Activated T-helper 1 cell treated with anti-CD3 and anti-CD28 coated beads, Interleukin-12 subunit alpha, Interleukin-12 subunit beta, Interleukin-2, Interleukin-4 antibody, amounts not matched to agents 30 ng/mL and 10 ng/mL and 1 ng/mL, durations not matched to agents 14 hours and 24 hours and 36 hours (primary cell): ENCODE measurements around the gene KIF7. TPM values are rescaled to one million over a fixed set of nuclear protein-coding genes. Genes with fewer than 3 reads are reported as not detected.
"Not testable (repeated sequence)": the region's sequence is repeated elsewhere in the genome, so short reads cannot be mapped to it uniquely, and the experiment has no call there.

Experiments
- DNase-seq: peaks from one replicate; pipeline ENCODE4 v3.0.0; 2021; ENCODE audit warnings: low spot score
- H3K27ac Mint-ChIP-seq: one replicate; pipeline ENCODE4 v1.8.0; 2021; ENCODE audit warnings: mild to moderate bottlenecking, mixed read lengths
- H3K27me3 Mint-ChIP-seq: one replicate; pipeline ENCODE4 v1.8.0; 2022; ENCODE audit warnings: mild to moderate bottlenecking, moderate library complexity, mixed read lengths; ENCODE audit not compliant: insufficient read depth
- H3K36me3 Mint-ChIP-seq: one replicate; pipeline ENCODE4 v1.8.0; 2021; ENCODE audit warnings: low read depth, mixed read lengths
- H3K4me1 Mint-ChIP-seq: one replicate; pipeline ENCODE4 v1.8.0; 2021; ENCODE audit warnings: low read depth, mixed read lengths
- H3K4me3 Mint-ChIP-seq: one replicate; pipeline ENCODE4 v1.8.0; 2021; ENCODE audit warnings: mild to moderate bottlenecking, moderate library complexity, mixed read lengths
- H3K9me3 Mint-ChIP-seq: one replicate; pipeline ENCODE4 v1.8.0; 2021; ENCODE audit warnings: mixed read lengths
- intact Hi-C: fragments of 100-400 bp; cut with micrococcal nuclease; formaldehyde crosslinking; loops from one replicate; pipeline ENCODE4 v1.15.1; 2024
- total RNA-seq: library from RNA; stranded (reverse); gene quantifications from 2 replicates; pipeline ENCODE4 v1.2.3, GENCODE V29; 2022

The KIF7 gene, protein sequence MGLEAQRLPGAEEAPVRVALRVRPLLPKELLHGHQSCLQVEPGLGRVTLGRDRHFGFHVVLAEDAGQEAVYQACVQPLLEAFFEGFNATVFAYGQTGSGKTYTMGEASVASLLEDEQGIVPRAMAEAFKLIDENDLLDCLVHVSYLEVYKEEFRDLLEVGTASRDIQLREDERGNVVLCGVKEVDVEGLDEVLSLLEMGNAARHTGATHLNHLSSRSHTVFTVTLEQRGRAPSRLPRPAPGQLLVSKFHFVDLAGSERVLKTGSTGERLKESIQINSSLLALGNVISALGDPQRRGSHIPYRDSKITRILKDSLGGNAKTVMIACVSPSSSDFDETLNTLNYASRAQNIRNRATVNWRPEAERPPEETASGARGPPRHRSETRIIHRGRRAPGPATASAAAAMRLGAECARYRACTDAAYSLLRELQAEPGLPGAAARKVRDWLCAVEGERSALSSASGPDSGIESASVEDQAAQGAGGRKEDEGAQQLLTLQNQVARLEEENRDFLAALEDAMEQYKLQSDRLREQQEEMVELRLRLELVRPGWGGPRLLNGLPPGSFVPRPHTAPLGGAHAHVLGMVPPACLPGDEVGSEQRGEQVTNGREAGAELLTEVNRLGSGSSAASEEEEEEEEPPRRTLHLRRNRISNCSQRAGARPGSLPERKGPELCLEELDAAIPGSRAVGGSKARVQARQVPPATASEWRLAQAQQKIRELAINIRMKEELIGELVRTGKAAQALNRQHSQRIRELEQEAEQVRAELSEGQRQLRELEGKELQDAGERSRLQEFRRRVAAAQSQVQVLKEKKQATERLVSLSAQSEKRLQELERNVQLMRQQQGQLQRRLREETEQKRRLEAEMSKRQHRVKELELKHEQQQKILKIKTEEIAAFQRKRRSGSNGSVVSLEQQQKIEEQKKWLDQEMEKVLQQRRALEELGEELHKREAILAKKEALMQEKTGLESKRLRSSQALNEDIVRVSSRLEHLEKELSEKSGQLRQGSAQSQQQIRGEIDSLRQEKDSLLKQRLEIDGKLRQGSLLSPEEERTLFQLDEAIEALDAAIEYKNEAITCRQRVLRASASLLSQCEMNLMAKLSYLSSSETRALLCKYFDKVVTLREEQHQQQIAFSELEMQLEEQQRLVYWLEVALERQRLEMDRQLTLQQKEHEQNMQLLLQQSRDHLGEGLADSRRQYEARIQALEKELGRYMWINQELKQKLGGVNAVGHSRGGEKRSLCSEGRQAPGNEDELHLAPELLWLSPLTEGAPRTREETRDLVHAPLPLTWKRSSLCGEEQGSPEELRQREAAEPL (N-terminal part only)
- 2.4 and 2.7 TPM in 2 replicates for total RNA-seq

DNA sequence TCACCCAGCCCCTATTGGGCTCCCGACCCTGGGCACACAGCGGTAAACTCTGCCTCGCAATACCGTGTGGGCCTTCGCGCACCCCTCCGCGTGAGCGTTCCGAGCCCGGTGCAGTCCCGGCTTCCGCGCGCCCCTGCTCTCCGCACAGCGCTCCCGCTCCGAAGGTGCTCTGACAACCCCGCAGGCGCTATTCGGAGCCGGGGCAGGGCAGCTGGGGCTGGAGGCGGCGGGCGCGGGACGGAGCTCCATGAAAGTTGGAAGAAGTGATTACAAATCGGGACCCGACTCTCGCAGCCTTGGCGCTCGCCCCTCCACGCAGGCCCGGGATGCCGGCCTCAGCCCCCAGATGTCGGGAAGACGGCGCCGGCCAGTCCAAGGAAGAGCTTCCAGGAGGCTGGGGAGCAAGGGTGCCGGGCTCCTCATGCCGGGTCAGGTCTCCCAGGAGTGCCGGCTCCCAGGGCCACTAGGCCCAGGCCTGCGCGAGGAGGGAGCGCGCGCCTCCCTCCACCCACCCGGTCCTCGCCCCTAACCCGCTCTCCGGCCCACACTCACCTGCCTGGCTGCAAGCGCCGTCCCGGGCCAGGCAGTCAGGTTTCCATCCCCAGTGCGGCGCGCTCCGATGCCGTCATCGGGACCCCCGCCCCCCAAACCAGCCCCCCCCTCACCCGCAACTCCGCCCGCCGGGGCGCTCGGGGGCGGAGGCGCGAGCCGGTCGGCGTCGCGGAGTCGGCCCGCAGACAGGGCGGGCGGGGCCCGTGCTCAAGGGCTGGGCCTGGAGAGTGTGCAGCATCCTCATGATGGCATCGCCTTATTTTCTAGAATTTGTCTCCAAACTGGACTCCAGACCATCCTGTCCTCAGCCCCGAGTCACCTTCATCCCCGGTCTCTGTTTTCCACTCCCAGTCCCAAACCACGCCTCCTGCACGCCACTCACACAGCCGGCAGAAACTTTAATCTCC, at the start of gene KIF7:
TSS of gene KIF7 (minus strand) at position 621 of the 959 bp plus-strand sequence. CDS start 2,537 bp downstream, outside the sequence.
- H3K27me3 Mint-ChIP-seq, result peaks cover 41% of the 10 kb centered on the region
- H3K27ac Mint-ChIP-seq, result no peak within 1 kb of the TSS
- peak within 1 kb of the TSS; percentile 79 for H3K4me3 Mint-ChIP-seq
- no peaks in the 10 kb centered on the region for H3K36me3 Mint-ChIP-seq
- intact Hi-C loops, result no loop called here
- H3K4me1 Mint-ChIP-seq, result peaks cover 17% of the 10 kb centered on the region
- H3K9me3 Mint-ChIP-seq, result no peaks in the 10 kb centered on the region
- DNase-seq, result no peak

DNA sequence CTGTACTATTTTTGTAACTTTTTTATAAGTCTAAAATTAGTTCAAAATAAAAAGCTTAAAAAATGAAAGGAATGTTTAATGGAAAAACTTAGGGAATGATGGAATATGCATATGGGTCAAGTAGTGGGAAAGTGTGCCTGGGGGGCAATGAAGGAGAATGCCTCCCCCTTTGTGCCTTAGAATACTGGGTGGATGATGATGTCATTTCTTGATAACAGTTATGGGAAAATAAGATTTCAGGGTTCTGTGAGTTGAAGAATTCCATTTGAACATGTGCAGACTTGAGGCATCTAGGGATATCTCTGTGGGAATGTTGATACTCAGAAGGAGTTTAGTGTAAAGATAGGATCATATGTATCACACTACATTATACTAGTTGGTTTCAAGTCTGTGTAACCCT, 49.1 kb upstream of the KIF7 start:
- Mint-ChIP-seq H3K4me3 (no peak overlapping the region), H3K27me3 (peaks cover 18% of the 10 kb centered on the region), H3K4me1 (no peaks in the 10 kb centered on the region), H3K36me3 (no peaks in the 10 kb centered on the region), H3K9me3 (no peaks in the 10 kb centered on the region), H3K27ac (no peak overlapping the region)
- intact Hi-C loops, result no loop called here
- no peak for DNase-seq

DNA sequence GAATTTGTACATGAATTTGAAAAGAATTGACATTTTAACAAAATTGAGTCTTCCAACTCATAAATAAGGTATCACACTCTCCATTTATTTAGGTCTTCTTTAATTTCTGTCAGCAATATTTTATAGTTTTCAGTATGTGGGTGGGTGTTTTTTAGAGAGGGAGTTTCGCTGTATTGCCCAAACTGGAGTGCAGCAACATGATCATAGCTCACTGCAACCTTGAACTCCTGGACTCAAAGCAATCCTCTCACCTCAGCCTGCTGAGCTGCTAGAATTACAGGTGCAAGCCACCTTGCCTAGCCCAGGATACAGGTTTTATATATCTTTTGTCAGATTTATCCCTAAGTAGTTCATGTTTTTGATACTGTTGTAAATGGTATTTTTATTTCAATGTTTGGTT, 39.9 kb upstream of the KIF7 start:
- H3K27me3 Mint-ChIP-seq, result peaks cover 19% of the 10 kb centered on the region
- intact Hi-C loops, result no loop called here
- H3K4me1 Mint-ChIP-seq, result peaks cover 10% of the 10 kb centered on the region
- no peaks in the 10 kb centered on the region for H3K36me3 Mint-ChIP-seq
- H3K27ac Mint-ChIP-seq, result no peak overlapping the region
- H3K4me3 Mint-ChIP-seq, result no peak overlapping the region
- DNase-seq, result no peak
- H3K9me3 Mint-ChIP-seq, result no peaks in the 10 kb centered on the region

DNA sequence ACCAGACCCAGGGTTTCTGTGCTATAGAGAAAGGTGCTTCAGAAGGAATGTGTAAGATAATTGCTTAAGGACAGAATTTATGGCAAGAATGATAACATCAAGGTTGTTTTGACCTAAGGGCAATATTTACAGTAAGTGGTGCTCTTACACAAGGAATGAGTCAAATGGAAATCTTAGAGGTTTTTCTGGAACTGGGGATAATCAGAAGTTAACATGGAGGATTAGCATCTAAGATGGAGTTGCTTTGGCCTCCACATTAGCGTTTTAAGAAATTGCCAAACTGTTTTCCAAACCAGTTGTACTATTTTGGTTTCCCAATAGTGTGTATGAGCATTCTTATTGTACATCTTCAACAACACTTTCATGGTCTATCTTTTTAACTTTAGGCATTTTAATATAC, 38.4 kb upstream of the KIF7 start:
- H3K36me3 Mint-ChIP-seq, result no peaks in the 10 kb centered on the region
- H3K27me3 Mint-ChIP-seq, result peaks cover 19% of the 10 kb centered on the region
- no peak overlapping the region for H3K27ac Mint-ChIP-seq
- intact Hi-C loops, result loop anchor here (5.0 kb wide), 2 partner anchors 116 to 199 kb away; partner anchors contain the start of genes AP3S2 and TICRR
- H3K4me1 Mint-ChIP-seq, result peaks cover 10% of the 10 kb centered on the region
- no peak overlapping the region for H3K4me3 Mint-ChIP-seq
- H3K9me3 Mint-ChIP-seq, result no peaks in the 10 kb centered on the region
- DNase-seq, result no peak

DNA sequence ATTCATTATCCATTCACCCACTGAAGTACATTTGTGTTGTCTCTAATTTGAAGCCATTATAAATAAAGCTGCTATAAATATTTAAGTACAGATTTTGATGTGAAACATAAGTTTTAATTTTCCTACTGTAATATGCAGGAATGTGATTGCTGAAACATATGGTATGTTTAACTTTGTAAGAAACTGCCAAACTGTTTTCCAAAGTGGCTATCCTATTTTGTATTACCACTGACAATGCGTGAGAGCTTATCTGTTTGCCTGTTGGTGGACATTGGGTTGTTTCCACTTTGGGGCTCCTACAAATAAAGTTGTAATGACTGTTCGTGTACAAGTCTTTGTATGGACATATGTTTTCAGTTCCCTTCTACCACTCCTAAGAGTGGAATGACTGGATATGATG, 37.8 kb upstream of the KIF7 start:
- Mint-ChIP-seq H3K27ac (no peak overlapping the region), H3K4me3 (no peak overlapping the region), H3K4me1 (peaks cover 10% of the 10 kb centered on the region), H3K36me3 (no peaks in the 10 kb centered on the region), H3K9me3 (no peaks in the 10 kb centered on the region), H3K27me3 (peaks cover 15% of the 10 kb centered on the region)
- intact Hi-C loops, result loop anchor here (5.0 kb wide), 2 partner anchors 116 to 199 kb away; partner anchors contain the start of genes AP3S2 and TICRR
- DNase-seq, result no peak

DNA sequence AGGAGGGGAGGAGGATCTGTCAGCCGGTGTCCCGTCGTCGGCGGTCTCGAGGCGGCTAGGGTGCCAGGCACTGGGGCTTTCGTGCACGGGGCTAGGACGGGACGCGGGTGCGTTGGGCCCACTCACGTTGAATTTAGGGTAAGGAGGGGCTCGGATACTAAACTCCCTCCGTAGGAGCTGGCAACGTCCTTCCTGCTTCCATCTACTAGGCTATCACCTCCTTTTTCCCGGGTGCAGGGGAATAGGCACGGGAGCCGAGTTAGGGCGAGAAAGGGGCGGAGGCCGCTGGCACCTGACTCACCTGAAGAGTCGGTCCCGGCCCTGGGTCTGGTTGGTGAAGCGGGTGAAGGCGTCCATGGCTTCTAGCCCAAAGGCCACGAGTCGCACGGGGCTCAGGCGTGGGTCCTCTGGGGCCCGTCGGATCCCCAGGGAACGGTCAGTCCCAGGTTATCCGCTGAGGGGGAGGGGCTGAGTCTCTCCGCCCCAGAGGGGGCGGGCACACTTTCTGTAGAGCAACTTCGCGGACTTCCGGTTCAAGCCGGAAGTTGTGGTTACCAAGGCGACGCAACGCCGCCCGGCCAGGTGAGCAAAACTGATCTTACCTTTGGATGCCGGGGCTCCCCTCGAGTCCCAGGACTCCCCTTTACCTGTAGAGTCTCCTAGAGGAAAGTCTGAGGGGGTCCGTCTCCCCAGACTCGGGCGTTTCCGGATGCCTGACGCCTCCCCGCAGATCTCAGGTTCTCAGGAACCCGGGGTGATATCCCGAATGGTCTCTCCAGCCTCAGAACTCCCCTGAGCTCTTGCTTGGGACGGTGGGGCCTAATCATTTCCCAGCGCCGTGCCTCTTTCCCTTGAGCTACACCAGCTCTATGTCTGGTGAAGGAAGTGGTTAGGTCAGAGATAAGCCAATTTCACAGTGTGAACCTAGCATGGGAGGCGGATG, 35.3 kb upstream of the KIF7 start, which contains the start of the genes PEX11A and WDR93:
TSS of gene PEX11A (minus strand) at position 479 of the 943 bp plus-strand sequence. CDS start at position 357, 122 bp downstream.
TSS of gene WDR93 (plus strand) at position 536 of the 943 bp plus-strand sequence. CDS start 10,936 bp downstream, outside the sequence.
- H3K4me1 Mint-ChIP-seq, result peaks cover 10% of the 10 kb centered on the region
- H3K27me3 Mint-ChIP-seq, result peaks cover 10% of the 10 kb centered on the region
- H3K9me3 Mint-ChIP-seq, result no peaks in the 10 kb centered on the region
- no peaks in the 10 kb centered on the region for H3K36me3 Mint-ChIP-seq
- H3K27ac Mint-ChIP-seq, result peak within 1 kb of the TSS; percentile 65
- intact Hi-C loops, result loop anchor here (5.0 kb wide), 2 partner anchors 113 to 202 kb away; partner anchors contain the start of genes AP3S2 and TICRR
- DNase-seq, result peak; percentile 64
- peak within 1 kb of the TSS; percentile 82 for H3K4me3 Mint-ChIP-seq

DNA sequence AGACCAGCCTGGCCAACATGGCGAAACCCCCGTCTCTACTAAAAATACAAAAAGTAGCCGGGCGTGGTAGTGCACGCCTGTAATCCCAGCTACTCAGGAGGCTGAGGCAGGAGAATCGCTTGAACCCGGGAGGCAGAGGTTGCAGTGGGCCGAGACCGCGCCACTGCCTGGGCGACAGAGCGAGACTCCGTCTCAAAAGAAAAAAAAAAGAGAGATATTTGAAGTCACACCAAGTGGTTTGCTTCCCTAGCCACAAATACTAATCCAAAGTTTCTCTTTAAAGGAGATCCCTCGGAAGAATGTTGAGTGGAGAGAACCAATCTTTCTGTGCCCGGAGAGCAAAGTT, 34.6 kb upstream of the KIF7 start:
- Mint-ChIP-seq H3K4me3 (peak overlapping the region; percentile 82), H3K27ac (peak overlapping the region; percentile 23)
- not testable (repeated sequence) for H3K36me3 Mint-ChIP-seq, H3K4me1 Mint-ChIP-seq, H3K9me3 Mint-ChIP-seq, DNase-seq, H3K27me3 Mint-ChIP-seq
- intact Hi-C loops, result loop anchor here (5.0 kb wide), 2 partner anchors 113 to 202 kb away; partner anchors contain the start of genes AP3S2 and TICRR

DNA sequence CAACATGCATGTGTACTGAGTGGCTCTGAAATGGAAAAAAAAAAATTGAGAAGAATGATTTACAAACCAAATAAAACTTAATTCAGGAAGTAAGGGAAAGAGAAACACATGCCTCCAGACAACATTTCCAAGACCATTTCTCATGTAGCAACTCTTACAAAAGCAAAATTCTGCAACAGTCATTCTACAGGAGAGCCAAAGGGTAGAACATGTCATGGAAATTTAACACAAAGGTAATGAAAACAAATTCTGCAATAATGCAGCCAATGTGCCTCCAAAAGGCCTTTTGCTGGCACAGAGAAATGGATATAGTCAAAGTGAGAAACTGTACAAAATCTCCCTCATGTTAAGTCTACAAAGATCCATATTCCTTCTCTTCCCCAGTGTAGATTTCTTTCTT, 31.3 kb upstream of the KIF7 start:
- Mint-ChIP-seq H3K4me1 (peaks cover 10% of the 10 kb centered on the region), H3K4me3 (no peak overlapping the region), H3K36me3 (no peaks in the 10 kb centered on the region), H3K9me3 (no peaks in the 10 kb centered on the region), H3K27me3 (no peaks in the 10 kb centered on the region), H3K27ac (no peak overlapping the region)
- DNase-seq, result no peak
- intact Hi-C loops, result no loop called here

DNA sequence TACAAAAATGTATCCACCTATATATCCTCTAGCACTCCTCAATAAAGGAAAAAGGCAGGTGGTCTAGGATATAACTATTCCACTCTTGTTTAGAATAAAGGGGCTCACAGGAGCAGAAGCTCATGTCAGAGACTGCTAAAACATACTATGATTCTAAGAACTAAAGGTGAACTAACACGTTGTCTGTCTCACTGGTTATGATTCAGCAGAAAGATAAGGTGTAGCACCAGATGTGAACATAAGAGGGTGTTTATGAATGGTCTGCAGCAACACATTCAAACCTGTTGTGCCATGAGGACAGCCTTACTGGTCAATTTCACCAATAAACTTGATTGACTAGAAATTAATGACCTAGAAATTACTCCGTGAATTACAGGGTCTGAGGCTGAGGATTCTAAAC, 30.7 kb upstream of the KIF7 start:
- Mint-ChIP-seq H3K4me1 (peaks cover 7% of the 10 kb centered on the region), H3K27me3 (no peaks in the 10 kb centered on the region), H3K9me3 (no peaks in the 10 kb centered on the region), H3K36me3 (no peaks in the 10 kb centered on the region), H3K27ac (no peak overlapping the region), H3K4me3 (no peak overlapping the region)
- intact Hi-C loops, result no loop called here
- DNase-seq, result no peak

DNA sequence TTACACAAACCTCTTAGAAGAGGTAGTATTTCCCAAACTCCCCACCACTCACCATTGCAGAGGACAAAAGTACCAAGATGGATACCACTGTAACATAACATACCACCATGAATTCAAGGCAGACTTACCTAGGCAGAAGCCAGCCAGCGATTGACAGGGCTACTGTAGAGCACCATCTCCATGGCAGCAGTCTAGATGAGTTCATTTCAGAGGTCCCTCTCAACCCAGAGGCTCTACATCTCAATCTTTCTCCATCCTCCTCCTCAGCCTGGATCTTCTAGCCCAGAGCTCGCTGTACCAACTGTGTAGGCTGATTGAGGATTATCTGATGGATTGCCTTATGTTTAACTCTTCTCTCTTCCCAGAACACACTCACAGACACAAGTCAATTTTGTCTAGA, 25.9 kb upstream of the KIF7 start:
- intact Hi-C loops, result no loop called here
- Mint-ChIP-seq H3K4me1 (no peaks in the 10 kb centered on the region), H3K9me3 (no peaks in the 10 kb centered on the region), H3K4me3 (no peak overlapping the region), H3K36me3 (no peaks in the 10 kb centered on the region), H3K27me3 (peaks cover 10% of the 10 kb centered on the region), H3K27ac (no peak overlapping the region)
- DNase-seq, result no peak
